Measurements from ENCODE around the gene CD300E.

GRCh38 chr17:74659889-74660288 lies 36.4 kb upstream of the CD300E start:
- TF ChIP-seq, protein P1, sequence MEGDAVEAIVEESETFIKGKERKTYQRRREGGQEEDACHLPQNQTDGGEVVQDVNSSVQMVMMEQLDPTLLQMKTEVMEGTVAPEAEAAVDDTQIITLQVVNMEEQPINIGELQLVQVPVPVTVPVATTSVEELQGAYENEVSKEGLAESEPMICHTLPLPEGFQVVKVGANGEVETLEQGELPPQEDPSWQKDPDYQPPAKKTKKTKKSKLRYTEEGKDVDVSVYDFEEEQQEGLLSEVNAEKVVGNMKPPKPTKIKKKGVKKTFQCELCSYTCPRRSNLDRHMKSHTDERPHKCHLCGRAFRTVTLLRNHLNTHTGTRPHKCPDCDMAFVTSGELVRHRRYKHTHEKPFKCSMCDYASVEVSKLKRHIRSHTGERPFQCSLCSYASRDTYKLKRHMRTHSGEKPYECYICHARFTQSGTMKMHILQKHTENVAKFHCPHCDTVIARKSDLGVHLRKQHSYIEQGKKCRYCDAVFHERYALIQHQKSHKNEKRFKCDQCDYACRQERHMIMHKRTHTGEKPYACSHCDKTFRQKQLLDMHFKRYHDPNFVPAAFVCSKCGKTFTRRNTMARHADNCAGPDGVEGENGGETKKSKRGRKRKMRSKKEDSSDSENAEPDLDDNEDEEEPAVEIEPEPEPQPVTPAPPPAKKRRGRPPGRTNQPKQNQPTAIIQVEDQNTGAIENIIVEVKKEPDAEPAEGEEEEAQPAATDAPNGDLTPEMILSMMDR (IDR thresholded peaks at IDR 0.05 in 2 of 3, conservative IDR thresholded peaks at IDR 0.05 in 1 of 3; ENCODE audit: borderline replicate concordance in 1 of 3, insufficient read depth in 1 of 3, low read depth in 2 of 3, low read length in 2 of 3) = no peak
- TF ChIP-seq POLR2A (IDR thresholded peaks at IDR 0.05; ENCODE audit: borderline replicate concordance, extremely low read depth, insufficient read depth, insufficient read length) = no peak
- no peak for TF ChIP-seq EZH2 (IDR thresholded peaks at IDR 0.05)
- no peak for TF ChIP-seq POLR2AphosphoS5 (IDR thresholded peaks at IDR 0.05; ENCODE audit: low read depth, low read length)
- TF ChIP-seq TCF7L2 (IDR thresholded peaks at IDR 0.05; ENCODE audit: borderline replicate concordance, extremely low read depth, insufficient read depth, insufficient read length) = no peak
- TF ChIP-seq JUND (IDR thresholded peaks at IDR 0.05) = no peak
- TF ChIP-seq, protein P2, sequence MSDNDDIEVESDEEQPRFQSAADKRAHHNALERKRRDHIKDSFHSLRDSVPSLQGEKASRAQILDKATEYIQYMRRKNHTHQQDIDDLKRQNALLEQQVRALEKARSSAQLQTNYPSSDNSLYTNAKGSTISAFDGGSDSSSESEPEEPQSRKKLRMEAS (IDR thresholded peaks at IDR 0.05) = no peak
- no peak for TF ChIP-seq ZNF274 (IDR thresholded peaks at IDR 0.05; ENCODE audit: low read depth, low read length)
- no peak for TF ChIP-seq SIN3A (IDR thresholded peaks at IDR 0.05; ENCODE audit: low read depth)
- TF ChIP-seq RAD21 (IDR thresholded peaks at IDR 0.05; ENCODE audit: low read depth) = no peak
- TF ChIP-seq SP1 (IDR thresholded peaks at IDR 0.05; ENCODE audit: low read depth) = no peak
- no peak for TF ChIP-seq EZH2phosphoT487 (IDR thresholded peaks at IDR 0.05; ENCODE audit: borderline replicate concordance)
- TF ChIP-seq, protein P3, sequence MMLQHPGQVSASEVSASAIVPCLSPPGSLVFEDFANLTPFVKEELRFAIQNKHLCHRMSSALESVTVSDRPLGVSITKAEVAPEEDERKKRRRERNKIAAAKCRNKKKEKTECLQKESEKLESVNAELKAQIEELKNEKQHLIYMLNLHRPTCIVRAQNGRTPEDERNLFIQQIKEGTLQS (IDR thresholded peaks at IDR 0.05) = no peak

Measured in HCT116 (cell line).